ENCODE measurements around the gene NPHP4. TPM values are rescaled to one million over a fixed set of nuclear protein-coding genes. Genes with fewer than 3 reads are reported as not detected.

Gene NPHP4
- total RNA-seq: 3.2 and 6.8 TPM in 2 replicates

- DNase-seq (ENCODE audit: low read depth) (peak; percentile 97), FAIRE-seq (peak; percentile 47)
- Histone ChIP-seq H3K27me3 (ENCODE audit: control insufficient read depth, insufficient read depth, low read length) (no peaks in the 10 kb centered on the region), H3K4me3 (ENCODE audit: low read depth, low read length) (peak within 1 kb of the TSS; percentile 84), H3K36me3 (ENCODE audit: control insufficient read depth, insufficient read depth, low read length) (no peaks in the 10 kb centered on the region)
- peak; percentile 6 for TF ChIP-seq CTCF (IDR thresholded peaks at IDR 0.05; ENCODE audit: insufficient read depth, low read length, severe bottlenecking)
Observed at GRCh38 chr1:5992026-5992813, at the start of gene NPHP4. Gene NPHP4 (minus strand): TSS chr1:5992425. CDS start chr1:5986289, 6,136 bp downstream.

GRCh38 chr1:6041432-6042062 is 49.3 kb upstream of the NPHP4 start:
- peak; percentile 82 for TF ChIP-seq CTCF (IDR thresholded peaks at IDR 0.05; ENCODE audit: insufficient read depth, low read length, severe bottlenecking)
- Histone ChIP-seq H3K36me3 (ENCODE audit: control insufficient read depth, insufficient read depth, low read length) (no peaks in the 10 kb centered on the region), H3K27me3 (ENCODE audit: control insufficient read depth, insufficient read depth, low read length) (peaks cover 7% of the 10 kb centered on the region), H3K4me3 (ENCODE audit: low read depth, low read length) (no peak overlapping the region)
- FAIRE-seq (no peak), DNase-seq (ENCODE audit: low read depth) (no peak)

GRCh38 chr1:6040861-6041415 is 48.7 kb upstream of the NPHP4 start:
- no peak for FAIRE-seq

GRCh38 chr1:6040444-6040843 is 48.2 kb upstream of the NPHP4 start:
- DNase-seq (ENCODE audit: low read depth) (no peak), FAIRE-seq (no peak)
- H3K27me3 ChIP-seq (ENCODE audit: control insufficient read depth, insufficient read depth, low read length): peaks cover 7% of the 10 kb centered on the region
- H3K36me3 ChIP-seq (ENCODE audit: control insufficient read depth, insufficient read depth, low read length): no peaks in the 10 kb centered on the region
- no peak overlapping the region for H3K4me3 ChIP-seq (ENCODE audit: low read depth, low read length)
- no peak for TF ChIP-seq CTCF (IDR thresholded peaks at IDR 0.05; ENCODE audit: insufficient read depth, low read length, severe bottlenecking)

More at GRCh38 chr1:6040861-6041415, 48.7 kb upstream of the NPHP4 start:
- no peak for TF ChIP-seq CTCF (IDR thresholded peaks at IDR 0.05; ENCODE audit: insufficient read depth, low read length, severe bottlenecking)
- Histone ChIP-seq H3K36me3 (ENCODE audit: control insufficient read depth, insufficient read depth, low read length) (no peaks in the 10 kb centered on the region), H3K4me3 (ENCODE audit: low read depth, low read length) (no peak overlapping the region), H3K27me3 (ENCODE audit: control insufficient read depth, insufficient read depth, low read length) (peaks cover 7% of the 10 kb centered on the region)
- no peak for DNase-seq (ENCODE audit: low read depth)

GRCh38 chr1:6039031-6039430 is 46.8 kb upstream of the NPHP4 start:
- TF ChIP-seq CTCF (IDR thresholded peaks at IDR 0.05; ENCODE audit: insufficient read depth, low read length, severe bottlenecking): no peak
- FAIRE-seq: no peak

More at GRCh38 chr1:6039031-6039430, 46.8 kb upstream of the NPHP4 start:
- Histone ChIP-seq H3K36me3 (ENCODE audit: control insufficient read depth, insufficient read depth, low read length) (no peaks in the 10 kb centered on the region), H3K27me3 (ENCODE audit: control insufficient read depth, insufficient read depth, low read length) (peaks cover 8% of the 10 kb centered on the region), H3K4me3 (ENCODE audit: low read depth, low read length) (no peak overlapping the region)
- DNase-seq (ENCODE audit: low read depth): no peak
